NCI-H524 (cell line): ENCODE measurements around the gene FAM20C.
"Not testable (repeated sequence)": the region's sequence is repeated elsewhere in the genome, so short reads cannot be mapped to it uniquely, and the experiment has no call there.

Source experiments
- DNase-seq, 2 experiments: peaks; one replicate each; lab custom pipeline; 2025; lab: John Stamatoyannopoulos, UW

FAM20C gene

GRCh38 chr7:258476-259190 is 66.3 kb downstream of the FAM20C start:
- no peak for DNase-seq

DNA sequence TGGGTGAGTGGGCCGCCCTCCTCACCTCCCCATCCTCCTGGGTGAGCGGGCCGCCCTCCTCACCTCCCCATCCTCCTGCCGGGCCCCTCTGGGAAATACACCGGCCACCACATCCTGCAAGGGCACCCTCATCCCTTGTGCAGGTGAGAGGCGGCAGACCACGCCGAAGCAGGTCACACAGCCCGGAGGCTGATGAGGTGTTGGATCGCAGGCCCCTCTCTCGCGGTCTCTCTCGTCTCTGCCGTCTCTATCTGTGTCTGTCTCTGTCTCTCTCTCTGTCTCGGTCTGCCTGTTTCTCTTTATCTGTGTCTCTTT is 66.8 kb downstream of the FAM20C start:
- DNase-seq = no peak

DNA sequence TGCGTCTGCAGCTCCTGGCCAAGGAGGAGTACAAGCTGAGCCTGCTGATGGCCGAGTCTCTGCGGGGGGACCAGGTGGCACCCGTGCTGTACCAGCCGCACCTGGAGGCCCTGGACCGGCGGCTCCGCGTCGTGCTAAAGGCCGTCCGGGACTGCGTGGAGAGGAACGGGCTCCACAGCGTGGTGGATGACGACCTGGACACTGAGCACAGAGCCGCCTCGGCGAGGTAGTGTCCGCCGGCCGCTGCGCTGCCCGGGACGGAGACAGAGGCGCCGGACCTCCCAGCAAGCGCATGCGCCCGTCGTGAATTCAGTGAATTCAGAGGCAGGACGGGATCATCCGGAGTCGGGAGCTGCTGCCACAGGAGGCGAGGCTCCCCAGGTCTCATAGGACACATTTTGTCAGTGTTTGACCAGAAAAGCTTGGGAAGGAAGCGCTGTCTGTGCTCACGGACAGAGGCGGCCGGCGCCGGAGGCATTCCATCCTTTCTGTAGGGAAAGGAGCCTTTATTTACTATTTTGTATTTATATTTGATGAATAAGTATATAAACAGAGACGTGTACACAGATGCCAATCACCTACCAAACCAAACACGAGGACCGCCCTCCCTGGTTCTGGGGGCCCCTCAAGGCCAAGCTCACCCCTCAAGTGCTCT is 67.5 kb downstream of the FAM20C start:
- no peak for DNase-seq

DNA sequence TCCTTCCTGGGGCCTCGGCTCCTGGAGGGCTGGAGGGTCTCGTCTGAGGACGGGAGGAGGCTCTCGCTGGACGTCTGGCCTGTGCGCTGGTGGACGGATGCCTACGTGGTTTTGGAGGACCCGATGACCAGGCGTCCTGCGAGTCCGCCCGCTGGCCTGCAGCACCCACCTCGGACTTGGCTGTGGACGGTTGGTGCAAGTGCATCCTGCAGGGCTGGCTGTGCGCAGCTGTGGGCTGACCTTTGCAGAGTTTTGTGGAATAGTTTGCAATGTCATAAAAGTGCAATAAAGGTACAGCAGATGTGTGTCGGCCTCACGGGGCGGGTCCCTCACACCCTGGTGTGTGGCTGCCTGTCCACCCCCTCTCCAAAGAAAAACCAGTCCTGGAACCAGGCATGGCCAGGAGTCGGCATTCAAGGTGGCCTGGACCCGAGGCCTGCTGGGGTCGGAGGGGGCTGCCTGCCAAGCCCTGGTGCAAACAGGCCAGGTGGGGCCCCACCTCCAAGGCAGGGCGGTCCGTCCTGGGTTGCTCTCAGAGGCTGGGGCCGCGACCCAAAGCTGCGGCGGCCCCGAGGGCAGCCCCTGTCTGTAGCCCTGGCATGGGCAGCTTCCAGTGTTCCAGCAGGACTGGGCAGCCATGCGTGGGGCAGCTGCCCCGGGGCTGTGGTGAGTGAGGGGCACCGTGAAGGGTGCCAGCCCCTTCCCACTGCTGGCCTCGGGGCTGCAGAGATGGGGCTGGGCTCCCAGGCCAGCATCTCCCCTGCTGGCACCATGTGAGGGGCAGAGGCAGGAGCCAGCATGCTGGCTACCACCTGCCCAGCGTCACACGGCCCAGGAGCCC is 68.3 kb downstream of the FAM20C start:
- no peak for DNase-seq

DNA sequence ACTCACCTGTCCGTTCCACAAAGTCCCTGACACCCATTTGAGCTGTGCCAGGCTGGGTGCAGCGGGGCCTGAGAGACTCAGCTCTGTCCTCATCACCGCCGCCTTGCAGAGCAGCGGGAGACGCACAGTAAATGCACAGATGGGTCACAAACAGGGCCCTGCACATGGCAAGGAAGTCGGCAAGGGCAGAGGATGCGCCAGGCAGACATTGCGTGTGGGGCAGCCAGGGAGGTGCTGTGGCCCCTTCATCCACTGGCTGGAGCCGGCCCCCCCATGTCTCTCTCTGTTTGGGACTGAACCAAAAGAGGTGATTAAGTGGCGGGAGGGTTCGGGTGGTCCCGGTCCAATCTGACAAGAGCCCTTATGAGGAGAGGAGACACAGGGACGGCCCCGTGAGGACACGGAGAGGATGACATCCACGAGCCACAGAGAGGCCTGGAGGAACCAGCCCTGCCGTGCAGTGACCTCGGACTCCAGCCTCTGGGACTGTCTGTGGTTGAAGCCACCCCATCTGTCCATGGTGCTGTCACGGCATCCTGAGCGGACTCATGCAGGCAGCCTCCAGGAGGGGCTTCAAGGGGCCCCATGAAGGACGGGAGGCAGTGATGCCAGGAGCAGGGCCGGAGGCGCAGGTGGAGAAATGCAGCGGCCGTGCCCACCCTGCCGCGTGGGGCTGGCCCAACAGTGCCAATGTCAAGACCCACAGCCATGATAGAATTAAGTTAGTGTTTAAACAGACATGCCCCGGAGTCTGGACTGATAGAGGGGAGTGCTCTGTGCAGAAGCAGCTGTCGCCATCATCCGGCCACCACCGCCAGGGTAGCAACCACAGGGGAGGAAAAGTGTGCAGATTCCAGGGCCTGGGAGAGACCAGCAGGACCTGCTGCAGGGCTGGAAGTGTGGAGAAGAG is 69.2 kb downstream of the FAM20C start:
- DNase-seq = no peak

GRCh38 chr7:262251-262572 is 69.8 kb downstream of the FAM20C start:
- no peak for DNase-seq

DNA sequence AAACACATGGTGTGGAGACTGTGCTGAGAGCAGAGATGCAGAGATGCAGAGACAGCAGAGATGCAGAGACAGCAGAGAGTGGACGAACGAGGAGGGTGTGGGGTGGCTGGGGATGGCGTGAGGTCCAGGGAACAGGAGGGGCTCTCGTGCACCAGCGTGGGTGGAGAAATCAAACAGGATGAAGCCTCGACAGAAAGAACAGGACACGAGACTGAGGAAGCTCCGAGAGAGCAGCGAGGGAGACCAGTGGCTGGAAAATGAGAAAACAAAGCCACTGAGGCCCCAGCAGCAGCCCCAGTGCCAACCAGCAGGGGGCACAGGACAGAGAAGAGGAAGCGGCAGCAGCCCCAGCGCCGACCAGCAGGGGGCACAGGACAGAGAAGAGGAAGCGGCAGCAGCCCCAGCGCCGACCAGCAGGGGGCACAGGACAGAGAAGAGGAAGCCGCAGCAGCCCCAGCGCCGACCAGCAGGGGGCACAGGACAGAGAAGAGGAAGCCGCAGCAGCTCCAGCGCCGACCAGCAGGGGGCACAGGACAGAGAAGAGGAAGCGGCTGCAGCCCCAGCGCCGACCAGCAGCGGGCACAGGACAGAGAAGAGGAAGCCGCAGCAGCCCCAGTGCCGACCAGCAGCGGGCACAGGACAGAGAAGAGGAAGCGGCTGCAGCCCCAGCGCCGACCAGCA is 70.4 kb downstream of the FAM20C start:
- DNase-seq = not testable (repeated sequence)

DNA sequence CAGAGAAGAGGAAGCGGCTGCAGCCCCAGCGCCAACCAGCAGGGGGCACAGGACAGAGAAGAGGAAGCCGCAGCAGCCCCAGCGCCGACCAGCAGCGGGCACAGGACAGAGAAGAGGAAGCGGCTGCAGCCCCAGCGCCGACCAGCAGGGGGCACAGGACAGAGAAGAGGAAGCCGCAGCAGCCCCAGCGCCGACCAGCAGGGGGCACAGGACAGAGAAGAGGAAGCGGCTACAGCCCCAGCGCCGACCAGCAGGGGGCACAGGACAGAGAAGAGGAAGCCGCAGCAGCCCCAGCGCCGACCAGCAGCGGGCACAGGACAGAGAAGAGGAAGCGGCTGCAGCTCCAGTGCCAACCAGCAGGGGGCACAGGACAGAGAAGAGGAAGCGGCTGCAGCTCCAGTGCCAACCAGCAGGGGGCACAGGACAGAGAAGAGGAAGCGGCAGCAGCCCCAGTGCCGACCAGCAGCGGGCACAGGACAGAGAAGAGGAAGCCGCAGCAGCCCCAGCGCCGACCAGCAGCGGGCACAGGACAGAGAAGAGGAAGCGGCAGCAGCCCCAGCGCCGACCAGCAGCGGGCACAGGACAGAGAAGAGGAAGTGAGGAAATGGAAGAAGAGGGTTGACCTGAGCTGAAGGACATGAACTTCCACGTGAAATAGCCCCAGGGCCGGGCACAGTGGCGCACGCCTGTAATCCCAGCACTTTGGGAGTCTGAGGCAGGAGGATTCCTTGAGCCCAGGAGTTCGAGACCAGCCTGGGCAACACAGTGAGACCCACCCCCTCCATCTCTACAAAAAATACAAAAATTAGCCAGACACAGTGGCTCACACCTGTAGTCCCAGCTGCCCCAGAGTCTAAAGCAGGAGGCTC is 71.3 kb downstream of the FAM20C start:
- DNase-seq = not testable (repeated sequence)

DNA sequence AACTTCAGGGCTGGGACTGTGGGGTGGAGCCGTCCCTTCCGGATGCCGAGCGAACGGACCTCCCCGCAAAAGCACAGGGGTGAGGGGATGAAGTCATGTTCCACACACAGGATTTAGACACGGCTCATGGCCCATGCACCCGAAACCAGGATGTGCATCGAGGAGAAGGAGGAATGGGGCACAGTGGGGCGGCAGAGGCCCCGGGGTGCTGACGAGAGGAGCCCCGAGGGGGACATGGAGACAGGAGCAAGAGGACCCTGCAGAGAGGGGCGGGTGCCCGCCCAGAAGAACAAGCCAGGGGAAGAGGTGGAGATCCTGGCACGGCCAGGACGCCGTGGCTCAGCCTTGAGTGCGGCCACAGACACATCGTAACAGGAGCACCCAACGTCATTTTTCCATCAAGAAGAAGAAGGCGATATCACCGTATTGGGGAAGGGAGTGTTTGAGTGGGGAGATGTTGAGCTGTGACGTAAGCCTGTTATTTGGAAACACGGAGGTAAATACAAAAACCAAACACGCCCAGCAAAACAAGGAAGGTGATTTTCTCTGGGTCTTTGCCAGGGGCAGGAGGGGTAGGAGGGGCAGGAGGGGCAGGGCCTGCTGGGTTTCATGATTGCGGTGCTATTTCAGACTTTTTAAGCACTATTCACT is 72.3 kb downstream of the FAM20C start:
- no peak for DNase-seq

DNA sequence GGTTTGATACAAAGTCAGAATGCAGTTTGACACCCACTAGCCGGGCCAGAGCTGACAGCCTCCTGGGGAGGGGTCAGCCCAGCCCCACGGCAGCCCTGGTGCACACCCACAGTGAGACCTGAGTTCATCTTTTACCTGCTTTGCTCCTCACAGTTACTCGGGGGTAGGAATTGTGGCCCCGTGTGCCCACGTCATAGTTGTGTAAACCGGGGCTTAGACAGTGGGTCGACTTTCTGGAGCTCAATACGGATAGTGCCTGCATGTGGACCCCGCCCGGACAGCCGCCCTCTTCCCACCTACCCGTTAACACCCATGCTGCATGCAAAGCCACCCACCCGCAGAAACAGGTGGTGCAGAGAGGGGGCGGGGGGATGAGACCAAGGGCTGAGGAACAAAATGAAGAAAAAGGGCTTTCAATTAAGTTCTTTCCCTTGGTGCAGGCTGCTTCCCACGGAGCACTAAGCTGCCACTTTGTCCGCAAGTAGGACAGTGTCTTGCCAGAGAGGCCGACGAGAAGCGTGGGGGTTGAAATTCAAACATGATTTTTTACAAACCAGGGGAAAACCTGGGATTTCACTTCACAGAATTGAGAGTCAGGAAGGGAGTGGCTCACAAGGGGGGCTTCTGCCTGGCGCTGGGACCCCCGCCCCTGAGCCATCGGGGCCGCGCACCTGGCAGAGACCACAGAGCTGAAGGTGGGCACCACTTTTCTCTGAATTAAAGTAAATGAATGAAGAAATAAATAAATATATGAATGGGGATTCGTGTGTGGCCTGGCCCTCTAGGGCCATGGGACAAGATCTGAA is 73.0 kb downstream of the FAM20C start:
- DNase-seq = no peak

DNA sequence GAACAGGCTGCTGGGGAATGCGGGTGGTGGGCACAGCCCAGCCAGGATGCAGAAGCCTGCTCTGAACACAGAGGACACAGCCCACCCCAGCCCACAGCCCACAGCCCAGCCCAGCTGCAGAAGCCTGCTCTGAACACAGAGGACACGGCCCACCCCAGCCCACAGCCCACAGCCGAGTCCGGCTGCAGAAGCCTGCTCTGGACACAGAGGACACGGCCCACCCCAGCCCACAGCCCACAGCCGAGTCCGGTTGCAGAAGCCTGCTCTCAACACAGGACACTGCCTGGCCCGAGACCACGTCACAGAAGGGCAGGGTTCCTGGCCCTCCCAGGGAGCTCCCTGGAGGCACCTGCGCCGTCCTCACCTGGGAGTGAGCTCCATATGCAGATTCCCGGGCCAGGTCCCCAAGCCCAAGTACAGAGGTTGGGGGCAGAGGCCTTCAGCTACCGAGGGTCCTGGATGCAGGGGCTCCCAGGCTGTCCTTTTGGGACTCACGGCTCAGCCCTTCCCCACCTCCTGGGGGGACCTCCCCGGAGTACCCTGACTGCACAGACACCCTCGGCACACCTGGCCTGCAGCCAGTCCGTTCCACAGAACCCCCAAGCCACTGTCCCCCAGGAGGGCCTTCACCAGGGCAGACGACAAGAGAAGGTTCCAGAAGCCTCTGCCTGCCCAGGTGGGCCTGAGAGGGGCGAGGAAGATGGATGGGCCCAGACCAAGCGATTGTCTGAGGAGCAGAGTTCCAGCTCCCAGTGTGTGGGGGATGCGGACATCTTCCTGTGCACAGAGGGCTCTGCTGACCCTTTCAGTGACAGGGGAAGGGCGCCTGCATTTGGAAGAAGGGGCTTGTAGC is 73.9 kb downstream of the FAM20C start:
- no peak for DNase-seq

DNA sequence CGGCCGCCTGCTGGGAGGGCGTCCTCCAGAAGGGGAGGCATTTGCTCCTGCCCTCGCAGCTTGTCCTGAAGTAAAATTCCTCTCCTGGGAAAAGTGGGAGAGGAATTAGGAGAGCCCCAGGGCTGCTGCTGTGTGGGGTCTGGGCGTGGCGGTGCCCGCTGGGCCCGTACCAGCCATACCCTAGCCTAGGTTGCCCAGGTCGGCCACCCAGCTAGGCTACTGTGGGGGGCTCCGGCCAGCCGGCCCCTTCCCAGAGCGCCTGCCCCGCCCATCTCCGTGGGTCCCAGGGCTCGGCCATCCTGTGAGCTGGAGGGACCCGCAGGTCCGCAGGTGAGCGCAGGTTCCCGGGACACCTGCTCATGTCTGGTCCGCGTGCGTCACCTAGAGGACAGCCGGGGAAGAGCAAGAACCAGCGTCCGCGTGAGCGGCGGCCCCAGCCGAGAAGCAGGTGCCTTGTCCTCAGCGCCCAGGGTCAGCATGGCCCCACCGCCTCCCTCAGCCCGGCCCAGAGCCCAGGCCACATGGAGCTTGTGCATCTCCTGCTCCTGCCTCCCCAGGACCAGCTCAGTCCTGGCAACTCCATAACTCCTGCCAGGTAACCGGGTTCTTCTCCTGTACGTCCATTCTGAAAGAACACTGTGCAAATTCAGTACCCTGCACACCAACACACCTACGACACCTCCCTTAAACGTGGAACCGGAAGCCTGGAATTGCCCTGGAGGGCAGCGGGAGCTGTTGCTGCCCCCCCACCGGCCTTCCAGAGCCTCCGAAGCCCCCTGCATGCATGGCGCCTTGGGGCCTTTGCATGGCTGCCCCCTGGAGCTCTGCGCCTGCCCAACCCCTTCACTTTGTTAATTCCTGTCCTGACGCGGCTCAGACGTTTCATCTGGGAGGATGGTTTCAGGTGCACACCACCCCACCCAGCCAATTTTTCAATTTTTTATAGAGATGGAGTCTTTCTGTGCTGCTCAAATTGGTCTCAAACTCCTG is 74.8 kb downstream of the FAM20C start:
- DNase-seq = peak in 1 of 2 experiments; percentile 13

DNA sequence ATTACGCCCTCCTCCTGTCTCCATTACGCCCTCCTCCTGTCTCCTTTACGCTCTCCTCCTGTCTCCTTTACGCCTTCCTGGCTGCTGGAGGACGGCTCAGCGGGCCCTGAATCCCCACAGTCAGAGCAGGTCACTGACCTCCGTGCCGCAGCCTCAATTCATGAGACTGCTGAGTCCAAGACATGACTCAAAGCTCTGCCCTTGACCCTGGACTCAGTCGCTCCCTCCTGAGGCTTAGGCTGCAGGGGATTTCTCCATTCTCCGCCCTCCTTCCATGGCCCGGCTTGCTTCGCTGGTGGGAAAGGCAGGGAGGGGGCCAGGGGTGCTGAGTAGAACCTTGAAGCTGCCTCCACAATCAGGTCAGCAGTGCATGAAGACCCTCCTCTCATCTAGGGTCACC is 76.6 kb downstream of the FAM20C start:
- no peak for DNase-seq

DNA sequence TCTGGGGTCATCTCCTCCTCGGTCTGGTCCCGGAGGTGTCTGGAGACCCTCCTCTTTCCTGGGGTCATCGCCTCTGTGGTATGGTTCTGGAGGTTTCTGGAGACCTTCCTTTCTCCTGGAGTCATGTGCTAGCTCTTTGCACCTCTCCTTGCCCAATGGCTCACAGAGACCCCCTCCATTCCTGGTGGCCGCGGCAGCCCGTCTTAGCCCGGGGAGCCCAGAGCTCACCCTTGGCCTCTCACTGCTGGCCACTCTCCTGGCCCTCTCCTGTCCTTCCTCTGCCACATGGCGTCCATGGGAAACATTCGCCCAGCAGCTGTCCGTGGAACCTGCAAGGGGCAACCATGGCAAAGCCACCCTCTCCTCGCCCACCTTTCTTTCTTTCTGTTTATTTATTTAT is 77.3 kb downstream of the FAM20C start:
- DNase-seq = no peak

- DNase-seq = no peak
Observed at GRCh38 chr7:270351-270983, 78.1 kb downstream of the FAM20C start.

- DNase-seq = no peak
Observed at GRCh38 chr7:271266-272107, 79.1 kb downstream of the FAM20C start.
